Stimulated activated CD4-positive, alpha-beta T cell treated with anti-CD3 and anti-CD28 coated beads, TNF-alpha, amount 100 ng/mL, for 4 hours (primary cell): ENCODE measurements around the gene REEP2.
"Not testable (repeated sequence)": the region's sequence is repeated elsewhere in the genome, so short reads cannot be mapped to it uniquely, and the experiment has no call there.

ENCODE experiments used
- DNase-seq, 3 experiments: peaks; one replicate each; pipeline ENCODE4 v3.0.0-alpha.2; 2020; ENCODE audit warnings: low read depth in 3 of 3

Gene REEP2

GRCh38 chr5:138466125-138466899, 27.5 kb downstream of the REEP2 start:
- DNase-seq = no peak

- DNase-seq = peak in 1 of 3 experiments; percentile 18
Observed at GRCh38 chr5:138466900-138467710, 28.2 kb downstream of the REEP2 start.

- DNase-seq = no peak
Observed at GRCh38 chr5:138467711-138468132, 28.9 kb downstream of the REEP2 start.

GRCh38 chr5:138468133-138468965, 29.5 kb downstream of the REEP2 start:
- no peak for DNase-seq

- DNase-seq = no peak
Observed at GRCh38 chr5:138468966-138469539, 30.2 kb downstream of the REEP2 start.

GRCh38 chr5:138469540-138470321, 30.9 kb downstream of the REEP2 start:
- peak in 1 of 3 experiments; percentile 45 for DNase-seq

GRCh38 chr5:138470322-138471051, 31.6 kb downstream of the REEP2 start:
- no peak for DNase-seq

GRCh38 chr5:138471052-138471361, 32.1 kb downstream of the REEP2 start:
- DNase-seq = no peak

GRCh38 chr5:138472353-138472752, 33.5 kb downstream of the REEP2 start:
- no peak for DNase-seq

GRCh38 chr5:138473151-138473550, 34.3 kb downstream of the REEP2 start:
- DNase-seq = not testable (repeated sequence)

GRCh38 chr5:138476918-138477317, 38.1 kb downstream of the REEP2 start:
- no peak for DNase-seq

GRCh38 chr5:138482638-138483037, 43.8 kb downstream of the REEP2 start:
- no peak for DNase-seq

GRCh38 chr5:138488481-138488945, 49.7 kb downstream of the REEP2 start:
- no peak for DNase-seq

- no peak for DNase-seq
Observed at GRCh38 chr5:138489683-138490061, 50.8 kb downstream of the REEP2 start.

GRCh38 chr5:138490648-138491283, 51.9 kb downstream of the REEP2 start:
- no peak for DNase-seq

- no peak for DNase-seq
Observed at GRCh38 chr5:138491284-138491648, 52.4 kb downstream of the REEP2 start.

GRCh38 chr5:138491669-138492559, 53.1 kb downstream of the REEP2 start:
- peak; percentile 69 to 75 (median 75) for DNase-seq

- no peak for DNase-seq
Observed at GRCh38 chr5:138492560-138493045, 53.7 kb downstream of the REEP2 start.

- no peak for DNase-seq
Observed at GRCh38 chr5:138495351-138495750, 56.5 kb downstream of the REEP2 start.
